ENCODE results near the gene DYNAP. TPM values are rescaled to one million over a fixed set of nuclear protein-coding genes. Genes with fewer than 3 reads are reported as not detected.

DYNAP gene
- total and polyA plus RNA-seq, 10 of the 15 experiments (the other 5 are each of a cell fraction or from before 2014, with no cell fraction given) = not detected

- H4K20me1 ChIP-seq (ENCODE audit: control insufficient read depth, insufficient read depth) = no peaks in the 10 kb centered on the region
- no peak overlapping the region for H3K9ac ChIP-seq (ENCODE audit: control insufficient read depth, insufficient read depth, low read length)
- no peak overlapping the region for H3K4me3 ChIP-seq
- H3K4me1 ChIP-seq (ENCODE audit: control insufficient read depth, insufficient read depth, low read length) = no peaks in the 10 kb centered on the region
- H2AFZ ChIP-seq (ENCODE audit: control insufficient read depth, low read depth, low read length) = no peak overlapping the region
- in situ Hi-C loops (cut with MboI) = no loop called here
- no peak for DNase-seq (ENCODE audit: low read depth, low spot score)
- H3K27ac ChIP-seq (ENCODE audit: control insufficient read depth, insufficient read depth) = no peak overlapping the region
- no peak for FAIRE-seq
- no peak for ATAC-seq
- intact Hi-C loops (cut with micrococcal nuclease; ENCODE audit: unreplicated experiment) = no loop called here
- H3K9me3 ChIP-seq (replicated peaks; ENCODE audit: control insufficient read depth, insufficient read depth, low read length) = no peaks in the 10 kb centered on the region
- H3K36me3 ChIP-seq (ENCODE audit: control insufficient read depth in 2 of 2, insufficient read depth in 2 of 2, low read length in 1 of 2) = no peaks in the 10 kb centered on the region
- RAD21 ChIA-PET (ENCODE audit: unreplicated experiment) = no interaction called here
- no peaks in the 10 kb centered on the region for H3K79me2 ChIP-seq (ENCODE audit: control insufficient read depth, insufficient read depth, low read length)
- POLR2A ChIA-PET = no interaction called here
- SMC1A ChIA-PET (ENCODE audit: uncharacterized antibody, unreplicated experiment) = no interaction called here
- no peak overlapping the region for H3K4me2 ChIP-seq (ENCODE audit: control insufficient read depth, insufficient read depth)
- CTCF ChIA-PET = no interaction called here
- WGBS (ENCODE audit: insufficient coverage, insufficient replicate concordance, low lambda C conversion rate, missing lambda C conversion rate) = 4% methylated on average over 4 of the region's 4 CpGs
- BruUV-seq (replicated peaks) = no TSS peak
- H3K27me3 ChIP-seq (replicated peaks in 1 of 2; ENCODE audit: control insufficient read depth in 2 of 2, insufficient read depth in 2 of 2, low read length in 1 of 2) = no peaks in the 10 kb centered on the region
- no peak for TF ChIP-seq NFIC (IDR thresholded peaks at IDR 0.05; ENCODE audit: low read depth, low read length)
- no peak for TF ChIP-seq TCF12 (IDR thresholded peaks at IDR 0.05; ENCODE audit: low read depth, low read length)
- TF ChIP-seq, protein P1, sequence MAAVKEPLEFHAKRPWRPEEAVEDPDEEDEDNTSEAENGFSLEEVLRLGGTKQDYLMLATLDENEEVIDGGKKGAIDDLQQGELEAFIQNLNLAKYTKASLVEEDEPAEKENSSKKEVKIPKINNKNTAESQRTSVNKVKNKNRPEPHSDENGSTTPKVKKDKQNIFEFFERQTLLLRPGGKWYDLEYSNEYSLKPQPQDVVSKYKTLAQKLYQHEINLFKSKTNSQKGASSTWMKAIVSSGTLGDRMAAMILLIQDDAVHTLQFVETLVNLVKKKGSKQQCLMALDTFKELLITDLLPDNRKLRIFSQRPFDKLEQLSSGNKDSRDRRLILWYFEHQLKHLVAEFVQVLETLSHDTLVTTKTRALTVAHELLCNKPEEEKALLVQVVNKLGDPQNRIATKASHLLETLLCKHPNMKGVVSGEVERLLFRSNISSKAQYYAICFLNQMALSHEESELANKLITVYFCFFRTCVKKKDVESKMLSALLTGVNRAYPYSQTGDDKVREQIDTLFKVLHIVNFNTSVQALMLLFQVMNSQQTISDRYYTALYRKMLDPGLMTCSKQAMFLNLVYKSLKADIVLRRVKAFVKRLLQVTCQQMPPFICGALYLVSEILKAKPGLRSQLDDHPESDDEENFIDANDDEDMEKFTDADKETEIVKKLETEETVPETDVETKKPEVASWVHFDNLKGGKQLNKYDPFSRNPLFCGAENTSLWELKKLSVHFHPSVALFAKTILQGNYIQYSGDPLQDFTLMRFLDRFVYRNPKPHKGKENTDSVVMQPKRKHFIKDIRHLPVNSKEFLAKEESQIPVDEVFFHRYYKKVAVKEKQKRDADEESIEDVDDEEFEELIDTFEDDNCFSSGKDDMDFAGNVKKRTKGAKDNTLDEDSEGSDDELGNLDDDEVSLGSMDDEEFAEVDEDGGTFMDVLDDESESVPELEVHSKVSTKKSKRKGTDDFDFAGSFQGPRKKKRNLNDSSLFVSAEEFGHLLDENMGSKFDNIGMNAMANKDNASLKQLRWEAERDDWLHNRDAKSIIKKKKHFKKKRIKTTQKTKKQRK (IDR thresholded peaks at IDR 0.05; ENCODE audit: low read depth, low read length) = no peak
- no peak for TF ChIP-seq PAX5 (IDR thresholded peaks at IDR 0.05; ENCODE audit: borderline replicate concordance, low read depth, low read length)
- no peak for TF ChIP-seq REST (IDR thresholded peaks at IDR 0.05; ENCODE audit: low read depth, low read length)
- no peak for TF ChIP-seq POLR2AphosphoS2 (IDR thresholded peaks at IDR 0.05; ENCODE audit: low read depth, low read length)
- TF ChIP-seq, protein P2, sequence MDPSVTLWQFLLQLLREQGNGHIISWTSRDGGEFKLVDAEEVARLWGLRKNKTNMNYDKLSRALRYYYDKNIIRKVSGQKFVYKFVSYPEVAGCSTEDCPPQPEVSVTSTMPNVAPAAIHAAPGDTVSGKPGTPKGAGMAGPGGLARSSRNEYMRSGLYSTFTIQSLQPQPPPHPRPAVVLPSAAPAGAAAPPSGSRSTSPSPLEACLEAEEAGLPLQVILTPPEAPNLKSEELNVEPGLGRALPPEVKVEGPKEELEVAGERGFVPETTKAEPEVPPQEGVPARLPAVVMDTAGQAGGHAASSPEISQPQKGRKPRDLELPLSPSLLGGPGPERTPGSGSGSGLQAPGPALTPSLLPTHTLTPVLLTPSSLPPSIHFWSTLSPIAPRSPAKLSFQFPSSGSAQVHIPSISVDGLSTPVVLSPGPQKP (IDR thresholded peaks at IDR 0.05; ENCODE audit: low read depth, low read length) = no peak
- TF ChIP-seq FOS (IDR thresholded peaks at IDR 0.05; ENCODE audit: borderline replicate concordance, extremely low read depth, insufficient read length) = no peak
- no peak for TF ChIP-seq ETV6 (conservative IDR thresholded peaks at IDR 0.05 in 1 of 2, IDR thresholded peaks at IDR 0.05 in 1 of 2; ENCODE audit: borderline replicate concordance in 1 of 2, low read depth in 1 of 2)
- TF ChIP-seq IKZF2 (IDR thresholded peaks at IDR 0.05) = no peak
- no peak for TF ChIP-seq TCF3 (IDR thresholded peaks at IDR 0.05; ENCODE audit: borderline replicate concordance, insufficient read depth, low read depth, low read length)
- TF ChIP-seq ZNF274 (IDR thresholded peaks at IDR 0.05; ENCODE audit: insufficient read depth, insufficient read length) = no peak
- TF ChIP-seq, protein P3, sequence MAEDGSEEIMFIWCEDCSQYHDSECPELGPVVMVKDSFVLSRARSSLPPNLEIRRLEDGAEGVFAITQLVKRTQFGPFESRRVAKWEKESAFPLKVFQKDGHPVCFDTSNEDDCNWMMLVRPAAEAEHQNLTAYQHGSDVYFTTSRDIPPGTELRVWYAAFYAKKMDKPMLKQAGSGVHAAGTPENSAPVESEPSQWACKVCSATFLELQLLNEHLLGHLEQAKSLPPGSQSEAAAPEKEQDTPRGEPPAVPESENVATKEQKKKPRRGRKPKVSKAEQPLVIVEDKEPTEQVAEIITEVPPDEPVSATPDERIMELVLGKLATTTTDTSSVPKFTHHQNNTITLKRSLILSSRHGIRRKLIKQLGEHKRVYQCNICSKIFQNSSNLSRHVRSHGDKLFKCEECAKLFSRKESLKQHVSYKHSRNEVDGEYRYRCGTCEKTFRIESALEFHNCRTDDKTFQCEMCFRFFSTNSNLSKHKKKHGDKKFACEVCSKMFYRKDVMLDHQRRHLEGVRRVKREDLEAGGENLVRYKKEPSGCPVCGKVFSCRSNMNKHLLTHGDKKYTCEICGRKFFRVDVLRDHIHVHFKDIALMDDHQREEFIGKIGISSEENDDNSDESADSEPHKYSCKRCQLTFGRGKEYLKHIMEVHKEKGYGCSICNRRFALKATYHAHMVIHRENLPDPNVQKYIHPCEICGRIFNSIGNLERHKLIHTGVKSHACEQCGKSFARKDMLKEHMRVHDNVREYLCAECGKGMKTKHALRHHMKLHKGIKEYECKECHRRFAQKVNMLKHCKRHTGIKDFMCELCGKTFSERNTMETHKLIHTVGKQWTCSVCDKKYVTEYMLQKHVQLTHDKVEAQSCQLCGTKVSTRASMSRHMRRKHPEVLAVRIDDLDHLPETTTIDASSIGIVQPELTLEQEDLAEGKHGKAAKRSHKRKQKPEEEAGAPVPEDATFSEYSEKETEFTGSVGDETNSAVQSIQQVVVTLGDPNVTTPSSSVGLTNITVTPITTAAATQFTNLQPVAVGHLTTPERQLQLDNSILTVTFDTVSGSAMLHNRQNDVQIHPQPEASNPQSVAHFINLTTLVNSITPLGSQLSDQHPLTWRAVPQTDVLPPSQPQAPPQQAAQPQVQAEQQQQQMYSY (CRISPR knock-in tag; IDR thresholded peaks at IDR 0.05) = no peak
These were observed 45.2 kb downstream of the DYNAP start for GRCh38 chr18:54636217-54636616.
